ENCODE measurements around the gene C19orf12. TPM values are rescaled to one million over a fixed set of nuclear protein-coding genes. Genes with fewer than 3 reads are reported as not detected.

C19orf12 gene
- total and polyA plus RNA-seq, 12 donors = 20.0 to 68.5 (median 43.1) TPM

DNA sequence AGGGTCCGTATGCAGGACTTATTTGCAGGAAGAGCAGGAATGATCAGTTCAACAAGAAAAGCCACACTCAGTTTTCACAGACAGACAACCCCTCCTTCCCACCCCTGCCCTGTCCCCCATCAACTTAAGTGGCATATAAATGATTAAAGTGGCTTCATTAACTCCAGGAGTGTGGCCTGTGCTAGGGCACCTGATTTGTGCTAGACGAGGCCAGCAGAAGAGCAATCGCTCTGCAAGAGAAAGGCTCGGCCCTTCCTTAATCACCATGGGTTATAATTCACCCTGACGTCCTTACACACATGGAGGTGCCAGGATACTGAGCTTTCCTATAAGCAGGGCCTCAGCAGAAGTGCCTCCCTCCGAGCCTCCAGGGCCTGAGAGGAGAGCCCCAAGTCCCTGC lies 14.6 kb downstream of the C19orf12 start:
- TF ChIP-seq POLR2A (IDR thresholded peaks at IDR 0.05) (no peak), CTCF (IDR thresholded peaks at IDR 0.05) (no peak)
- DNase-seq = no peak
- H3K27me3 ChIP-seq = no peaks in the 10 kb centered on the region
- intact Hi-C loops (cut with DNase I) = no loop called here
- H3K4me1 ChIP-seq (replicated peaks in 1 of 2) = peaks cover 0 to 9% of the 10 kb centered on the region in 2 donors
- H3K4me3 ChIP-seq = no peak overlapping the region
- 62 to 74% (median 69%) methylated on average over 3 to 6 of the region's 6 CpGs for WGBS, 4 donors
- no peak overlapping the region for H3K27ac ChIP-seq
- peaks cover 0 to 13% of the 10 kb centered on the region in 2 donors for H3K36me3 ChIP-seq (replicated peaks in 1 of 2)
- no peaks in the 10 kb centered on the region for H3K9me3 ChIP-seq (replicated peaks in 1 of 3)

GRCh38 chr19:29699861-29700260 lies 15.2 kb downstream of the C19orf12 start:
- DNase-seq = no peak
- peaks cover 0 to 7% of the 10 kb centered on the region in 2 donors for H3K4me1 ChIP-seq (replicated peaks in 1 of 2)
- no peak overlapping the region for H3K4me3 ChIP-seq
- WGBS, 4 donors = 81 to 89% (median 83%) methylated on average over 3 to 5 of the region's 5 CpGs
- no peaks in the 10 kb centered on the region for H3K9me3 ChIP-seq (replicated peaks in 1 of 3)
- TF ChIP-seq POLR2A (IDR thresholded peaks at IDR 0.05) = no peak
- no peak for TF ChIP-seq CTCF (IDR thresholded peaks at IDR 0.05)
- H3K27me3 ChIP-seq = no peaks in the 10 kb centered on the region
- no peak overlapping the region for H3K27ac ChIP-seq
- peaks cover 0 to 13% of the 10 kb centered on the region in 2 donors for H3K36me3 ChIP-seq (replicated peaks in 1 of 2)
- intact Hi-C loops (cut with DNase I) = no loop called here

DNA sequence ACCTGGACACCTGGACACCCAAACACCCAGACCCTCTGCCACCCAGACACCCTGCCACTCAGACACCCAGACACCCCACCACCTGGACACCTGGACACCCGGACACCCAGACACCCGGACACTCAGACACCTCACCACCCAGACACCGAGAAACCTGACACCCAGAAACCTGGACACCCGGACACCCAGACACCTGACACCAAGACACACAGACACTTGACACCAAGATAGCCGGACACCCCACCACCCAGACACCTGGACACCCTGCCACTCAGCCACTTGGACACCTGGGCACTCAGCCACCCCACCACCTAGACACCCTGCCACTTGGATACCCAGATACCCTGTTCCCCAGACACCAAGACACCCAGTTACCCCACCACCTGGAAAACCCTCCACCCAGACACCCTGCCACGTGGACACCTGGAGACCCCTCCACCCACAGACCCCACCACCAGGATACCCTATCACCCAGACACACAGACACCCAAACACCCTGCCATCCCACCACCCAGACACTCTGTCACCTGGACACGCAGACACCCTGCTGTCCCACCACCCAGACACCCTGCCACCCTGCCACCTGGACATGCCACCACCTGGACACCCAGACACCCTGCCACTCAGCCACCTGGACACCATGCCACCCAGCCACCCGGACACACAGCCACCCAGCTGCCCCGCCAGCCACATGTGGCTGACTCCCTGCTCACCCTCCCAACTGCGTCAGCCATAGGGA lies 17.4 kb downstream of the C19orf12 start:
- TF ChIP-seq POLR2A (IDR thresholded peaks at IDR 0.05) = no peak
- no peak for TF ChIP-seq CTCF (IDR thresholded peaks at IDR 0.05)
- intact Hi-C loops (cut with DNase I) = no loop called here
- no peaks in the 10 kb centered on the region for H3K9me3 ChIP-seq (replicated peaks in 1 of 3)
- H3K4me3 ChIP-seq = no peak overlapping the region
- no peak for DNase-seq
- no peaks in the 10 kb centered on the region for H3K27me3 ChIP-seq
- peaks cover 0 to 9% of the 10 kb centered on the region in 2 donors for H3K36me3 ChIP-seq (replicated peaks in 1 of 2)
- no peak overlapping the region for H3K27ac ChIP-seq
- no peaks in the 10 kb centered on the region for H3K4me1 ChIP-seq (replicated peaks in 1 of 2)
- 40 to 89% (median 77%) methylated on average over 1 to 9 of the region's 10 CpGs for WGBS, 4 donors

- no peak for DNase-seq
- Histone ChIP-seq H3K4me3 (no peak overlapping the region), H3K36me3 (replicated peaks in 1 of 2) (no peaks in the 10 kb centered on the region), H3K9me3 (replicated peaks in 1 of 3) (no peaks in the 10 kb centered on the region), H3K27me3 (no peaks in the 10 kb centered on the region), H3K27ac (no peak overlapping the region), H3K4me1 (replicated peaks in 1 of 2) (no peaks in the 10 kb centered on the region)
- TF ChIP-seq POLR2A (IDR thresholded peaks at IDR 0.05) (no peak), CTCF (IDR thresholded peaks at IDR 0.05) (no peak)
- WGBS, 4 donors = 40 to 89% (median 50%) methylated on average over 1 to 2 of the region's 2 CpGs; no CpG with 5 or more reads in 1 of the 4 donors
- intact Hi-C loops (cut with DNase I) = no loop called here
These were observed 18.6 kb downstream of the C19orf12 start for GRCh38 chr19:29696565-29696846.

Measured in adrenal gland (tissue), 12 donors.